Measurements from ENCODE around the gene CMC1.
A peak's percentile ranks its signal among the peaks of the same experiment; 100 is the strongest.
"Not testable (repeated sequence)": the region's sequence is repeated elsewhere in the genome, so short reads cannot be mapped to it uniquely, and the experiment has no call there.

Gene CMC1

GRCh38 chr3:28244491-28244890, 3.1 kb downstream of the CMC1 start:
- DNase-seq (ENCODE audit: low spot score), result no peak

GRCh38 chr3:28247286-28247685, 5.9 kb downstream of the CMC1 start:
- DNase-seq (ENCODE audit: low spot score), result no peak

GRCh38 chr3:28250999-28251398, 9.6 kb downstream of the CMC1 start:
- no peak for DNase-seq (ENCODE audit: low spot score)

- DNase-seq (ENCODE audit: low spot score), result no peak
These were observed 10.6 kb downstream of the CMC1 start for GRCh38 chr3:28252001-28252431.

- DNase-seq (ENCODE audit: low spot score), result no peak
These were observed 11.8 kb downstream of the CMC1 start for GRCh38 chr3:28253040-28253715.

- no peak for DNase-seq (ENCODE audit: low spot score)
These were observed 20.6 kb downstream of the CMC1 start for GRCh38 chr3:28262001-28262400.

- DNase-seq (ENCODE audit: low spot score), result no peak
These were observed 24.2 kb downstream of the CMC1 start for GRCh38 chr3:28265641-28266040.

GRCh38 chr3:28267984-28268849, 26.8 kb downstream of the CMC1 start:
- no peak for DNase-seq (ENCODE audit: low spot score)

- no peak for DNase-seq (ENCODE audit: low spot score)
These were observed 27.6 kb downstream of the CMC1 start for GRCh38 chr3:28268989-28269388.

GRCh38 chr3:28269884-28270283, 28.5 kb downstream of the CMC1 start:
- DNase-seq (ENCODE audit: low spot score), result not testable (repeated sequence)

GRCh38 chr3:28273837-28274236, 32.4 kb downstream of the CMC1 start:
- no peak for DNase-seq (ENCODE audit: low spot score)

GRCh38 chr3:28278918-28279317, 37.5 kb downstream of the CMC1 start:
- DNase-seq (ENCODE audit: low spot score), result no peak

GRCh38 chr3:28279770-28280169, 38.4 kb downstream of the CMC1 start:
- DNase-seq (ENCODE audit: low spot score), result no peak

GRCh38 chr3:28280781-28281180, 39.4 kb downstream of the CMC1 start:
- DNase-seq (ENCODE audit: low spot score), result no peak

- DNase-seq (ENCODE audit: low spot score), result peak; percentile 3
These were observed 45.2 kb downstream of the CMC1 start for GRCh38 chr3:28286595-28286994.

GRCh38 chr3:28287046-28287445, 45.6 kb downstream of the CMC1 start:
- DNase-seq (ENCODE audit: low spot score), result no peak

- no peak for DNase-seq (ENCODE audit: low spot score)
These were observed 49.5 kb downstream of the CMC1 start for GRCh38 chr3:28290863-28291300.

- DNase-seq (ENCODE audit: low spot score), result no peak
These were observed 50.2 kb downstream of the CMC1 start for GRCh38 chr3:28291577-28291976.

GRCh38 chr3:28292622-28293021, 51.2 kb downstream of the CMC1 start:
- DNase-seq (ENCODE audit: low spot score), result no peak

- no peak for DNase-seq (ENCODE audit: low spot score)
These were observed 53.4 kb downstream of the CMC1 start for GRCh38 chr3:28294667-28295413.

- DNase-seq (ENCODE audit: low spot score), result no peak
These were observed 54.6 kb downstream of the CMC1 start for GRCh38 chr3:28295898-28296490.

GRCh38 chr3:28299705-28300104, 58.3 kb downstream of the CMC1 start:
- DNase-seq (ENCODE audit: low spot score), result no peak

All from hematopoietic multipotent progenitor cell treated with erythropoietin and hydrocortisone succinate and interleukin-3 and kit ligand, for 15 days (in vitro differentiated cells).